Measurements from ENCODE around the gene BRD3.

Gene BRD3

GRCh38 chr9:133999851-134000265 is 68.0 kb downstream of the BRD3 start:
- Histone ChIP-seq H3K4me1 (ENCODE audit: control insufficient read depth in 1 of 2, insufficient read depth in 2 of 2, low read length in 2 of 2) (no peaks in the 10 kb centered on the region), H3K27me3 (ENCODE audit: low read depth, low read length) (no peaks in the 10 kb centered on the region), H3K9me3 (ENCODE audit: control insufficient read depth in 1 of 2, low read length in 2 of 2) (no peaks in the 10 kb centered on the region), H3K36me3 (ENCODE audit: control insufficient read depth in 1 of 2, insufficient read depth in 2 of 2, low read length in 2 of 2) (no peaks in the 10 kb centered on the region), H3K27ac (ENCODE audit: low read length) (no peak overlapping the region), H3K4me3 (ENCODE audit: low read depth in 1 of 2, low read length in 2 of 2) (no peak overlapping the region)

DNA sequence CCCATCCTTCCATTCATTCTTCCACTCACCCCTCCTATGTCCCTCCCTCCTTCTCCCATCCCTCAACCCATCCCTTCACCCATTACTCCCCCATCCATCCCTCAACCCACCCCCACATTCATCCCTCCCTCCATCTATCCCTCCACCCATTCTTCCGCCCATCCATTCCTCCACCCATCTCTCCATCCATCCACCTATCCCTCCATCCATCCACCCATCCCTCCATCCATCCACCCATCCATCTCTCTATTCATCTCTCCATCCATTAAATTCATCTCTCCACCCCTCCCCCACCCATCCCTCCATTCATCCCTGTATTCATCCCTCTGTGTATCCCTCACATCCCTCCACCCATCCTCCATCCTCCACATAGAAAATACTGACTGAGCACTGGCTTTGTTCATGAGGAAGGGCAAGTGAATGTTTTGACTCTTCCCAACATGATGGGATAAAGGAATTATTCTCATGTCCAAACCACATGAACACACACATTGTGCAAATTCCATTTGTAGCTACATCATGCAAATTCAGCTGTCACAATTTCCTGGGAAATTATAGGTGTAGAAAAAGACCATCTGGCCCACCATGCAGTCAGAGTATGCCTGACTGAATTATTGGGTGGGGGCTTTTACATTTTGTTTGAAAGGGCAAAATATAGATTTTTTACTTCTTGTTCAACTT is 68.8 kb downstream of the BRD3 start:
- H3K4me1 ChIP-seq (ENCODE audit: control insufficient read depth in 1 of 2, insufficient read depth in 2 of 2, low read length in 2 of 2): peaks cover 1 to 3% of the 10 kb centered on the region in 2 donors

GRCh38 chr9:133997584-133997983 is 70.2 kb downstream of the BRD3 start:
- Histone ChIP-seq H3K36me3 (ENCODE audit: control insufficient read depth in 1 of 2, insufficient read depth in 2 of 2, low read length in 2 of 2) (peaks cover 0 to 5% of the 10 kb centered on the region in 2 donors), H3K27me3 (ENCODE audit: low read depth, low read length) (no peaks in the 10 kb centered on the region), H3K4me1 (ENCODE audit: control insufficient read depth in 1 of 2, insufficient read depth in 2 of 2, low read length in 2 of 2) (peaks cover 7 to 14% of the 10 kb centered on the region in 2 donors), H3K9me3 (ENCODE audit: control insufficient read depth in 1 of 2, low read length in 2 of 2) (no peaks in the 10 kb centered on the region), H3K4me3 (ENCODE audit: low read depth in 1 of 2, low read length in 2 of 2) (no peak overlapping the region), H3K27ac (ENCODE audit: low read length) (no peak overlapping the region)

More for the DNA sequence above, 68.8 kb downstream of the BRD3 start:
- H3K36me3 ChIP-seq (ENCODE audit: control insufficient read depth in 1 of 2, insufficient read depth in 2 of 2, low read length in 2 of 2): no peaks in the 10 kb centered on the region
- no peak overlapping the region for H3K27ac ChIP-seq (ENCODE audit: low read length)
- no peaks in the 10 kb centered on the region for H3K9me3 ChIP-seq (ENCODE audit: control insufficient read depth in 1 of 2, low read length in 2 of 2)
- no peak overlapping the region for H3K4me3 ChIP-seq (ENCODE audit: low read depth in 1 of 2, low read length in 2 of 2)
- no peaks in the 10 kb centered on the region for H3K27me3 ChIP-seq (ENCODE audit: low read depth, low read length)

- H3K27me3 ChIP-seq (ENCODE audit: low read depth, low read length): no peaks in the 10 kb centered on the region
- H3K9me3 ChIP-seq (ENCODE audit: control insufficient read depth in 1 of 2, low read length in 2 of 2): no peaks in the 10 kb centered on the region
- H3K4me3 ChIP-seq (ENCODE audit: low read depth in 1 of 2, low read length in 2 of 2): no peak overlapping the region
- no peak overlapping the region for H3K27ac ChIP-seq (ENCODE audit: low read length)
- H3K36me3 ChIP-seq (ENCODE audit: control insufficient read depth in 1 of 2, insufficient read depth in 2 of 2, low read length in 2 of 2): peaks cover 0 to 5% of the 10 kb centered on the region in 2 donors
- peaks cover 7 to 14% of the 10 kb centered on the region in 2 donors for H3K4me1 ChIP-seq (ENCODE audit: control insufficient read depth in 1 of 2, insufficient read depth in 2 of 2, low read length in 2 of 2)
Measured at GRCh38 chr9:133996531-133997520, 71.0 kb downstream of the BRD3 start.

- H3K4me3 ChIP-seq (ENCODE audit: low read depth in 1 of 2, low read length in 2 of 2): no peak overlapping the region
- peaks cover 0 to 5% of the 10 kb centered on the region in 2 donors for H3K36me3 ChIP-seq (ENCODE audit: control insufficient read depth in 1 of 2, insufficient read depth in 2 of 2, low read length in 2 of 2)
- H3K4me1 ChIP-seq (ENCODE audit: control insufficient read depth in 1 of 2, insufficient read depth in 2 of 2, low read length in 2 of 2): peaks cover 7 to 24% of the 10 kb centered on the region in 2 donors
- no peak overlapping the region for H3K27ac ChIP-seq (ENCODE audit: low read length)
- H3K27me3 ChIP-seq (ENCODE audit: low read depth, low read length): no peaks in the 10 kb centered on the region
- H3K9me3 ChIP-seq (ENCODE audit: control insufficient read depth in 1 of 2, low read length in 2 of 2): no peaks in the 10 kb centered on the region
Measured at GRCh38 chr9:133995012-133995896, 72.6 kb downstream of the BRD3 start.

DNA sequence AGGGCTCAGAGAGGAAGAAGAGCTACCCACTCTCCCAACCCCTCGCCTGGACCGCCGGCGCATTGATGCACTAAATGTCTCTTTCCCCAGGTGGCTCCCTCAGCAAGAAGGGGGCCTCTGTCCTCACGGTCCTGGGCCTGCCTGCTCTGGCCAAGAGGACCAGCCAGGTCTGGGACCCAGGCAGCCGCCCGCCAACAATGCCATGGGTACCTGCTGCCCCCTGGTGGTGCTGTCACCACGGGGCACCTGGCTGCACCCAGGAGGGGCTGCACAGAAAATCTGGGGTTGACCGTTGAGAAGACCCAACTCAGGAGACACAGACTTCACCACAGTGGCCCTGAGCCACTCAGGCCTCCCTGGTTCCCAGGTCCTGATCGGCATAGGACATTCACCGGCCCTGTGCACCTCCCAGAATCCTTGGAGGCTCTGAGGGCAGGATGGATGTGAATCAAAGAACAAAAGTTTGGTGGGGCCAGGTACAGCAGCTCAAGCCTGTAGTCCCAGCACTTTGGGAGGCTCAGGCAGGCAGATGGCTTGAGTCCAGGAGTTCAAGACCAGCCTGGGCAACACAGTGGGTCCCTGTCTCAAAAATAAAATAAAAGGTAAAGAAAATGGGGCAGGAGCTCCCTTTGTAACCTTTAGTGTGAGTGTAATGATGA is 73.3 kb downstream of the BRD3 start:
- H3K27me3 ChIP-seq (ENCODE audit: low read depth, low read length): no peaks in the 10 kb centered on the region
- no peak overlapping the region for H3K27ac ChIP-seq (ENCODE audit: low read length)
- peaks cover 0 to 5% of the 10 kb centered on the region in 2 donors for H3K36me3 ChIP-seq (ENCODE audit: control insufficient read depth in 1 of 2, insufficient read depth in 2 of 2, low read length in 2 of 2)
- no peak overlapping the region for H3K4me3 ChIP-seq (ENCODE audit: low read depth in 1 of 2, low read length in 2 of 2)
- H3K4me1 ChIP-seq (ENCODE audit: control insufficient read depth in 1 of 2, insufficient read depth in 2 of 2, low read length in 2 of 2): peaks cover 7 to 31% of the 10 kb centered on the region in 2 donors
- H3K9me3 ChIP-seq (ENCODE audit: control insufficient read depth in 1 of 2, low read length in 2 of 2): no peaks in the 10 kb centered on the region

GRCh38 chr9:133993635-133994253 is 74.1 kb downstream of the BRD3 start:
- Histone ChIP-seq H3K9me3 (ENCODE audit: control insufficient read depth in 1 of 2, low read length in 2 of 2) (no peaks in the 10 kb centered on the region), H3K4me1 (ENCODE audit: control insufficient read depth in 1 of 2, insufficient read depth in 2 of 2, low read length in 2 of 2) (peaks cover 7 to 31% of the 10 kb centered on the region in 2 donors), H3K27ac (ENCODE audit: low read length) (no peak overlapping the region), H3K36me3 (ENCODE audit: control insufficient read depth in 1 of 2, insufficient read depth in 2 of 2, low read length in 2 of 2) (peaks cover 0 to 5% of the 10 kb centered on the region in 2 donors), H3K4me3 (ENCODE audit: low read depth in 1 of 2, low read length in 2 of 2) (peak overlapping the region; percentile 67 to 84), H3K27me3 (ENCODE audit: low read depth, low read length) (no peaks in the 10 kb centered on the region)

DNA sequence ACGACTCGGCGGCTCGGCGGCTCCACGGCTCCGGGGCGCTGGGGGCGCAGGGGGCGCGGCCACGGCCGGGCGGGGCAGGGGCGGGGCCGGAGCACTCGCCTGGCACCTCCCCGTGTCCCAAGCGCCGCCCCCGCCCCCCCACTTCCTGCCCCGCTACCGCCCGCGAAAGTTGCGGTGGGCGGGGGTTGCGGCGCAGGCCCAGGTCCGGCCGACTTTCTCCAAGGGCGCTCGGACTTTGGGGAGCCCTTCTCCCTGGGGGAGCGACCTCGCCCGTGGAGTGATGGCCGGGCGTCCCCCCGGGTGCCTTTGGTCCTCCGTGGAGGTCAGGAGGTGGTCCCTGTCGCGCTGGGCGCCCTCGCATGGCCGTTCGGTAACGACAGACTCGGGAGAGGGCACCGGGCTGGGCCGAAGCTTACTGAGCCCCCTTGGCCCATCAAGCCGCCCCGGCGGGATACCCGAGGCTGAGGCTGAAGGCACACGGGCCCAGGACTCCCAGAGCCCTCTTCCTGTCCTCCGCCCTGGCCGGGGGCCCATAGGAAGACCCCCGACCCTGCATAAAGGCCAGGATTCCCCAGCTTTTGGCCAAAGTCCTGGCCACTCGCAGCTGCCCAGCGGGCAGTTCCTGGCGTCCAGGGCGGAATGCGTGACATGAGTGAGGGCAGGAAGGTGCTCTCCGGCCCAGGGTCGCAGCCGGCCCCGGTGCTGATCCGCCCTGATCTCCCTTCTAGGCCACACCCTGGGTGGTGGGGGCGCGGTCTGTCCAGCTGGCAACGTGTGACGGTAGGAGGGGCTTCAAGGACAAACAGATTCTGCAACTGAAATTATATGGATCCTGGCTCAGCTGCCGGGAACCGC is 74.8 kb downstream of the BRD3 start:
- no peaks in the 10 kb centered on the region for H3K27me3 ChIP-seq (ENCODE audit: low read depth, low read length)
- H3K36me3 ChIP-seq (ENCODE audit: control insufficient read depth in 1 of 2, insufficient read depth in 2 of 2, low read length in 2 of 2): peaks cover 0 to 5% of the 10 kb centered on the region in 2 donors
- H3K27ac ChIP-seq (ENCODE audit: low read length): peak overlapping the region; percentile 78
- H3K9me3 ChIP-seq (ENCODE audit: control insufficient read depth in 1 of 2, low read length in 2 of 2): no peaks in the 10 kb centered on the region
- peak overlapping the region; percentile 67 to 84 for H3K4me3 ChIP-seq (ENCODE audit: low read depth in 1 of 2, low read length in 2 of 2)
- peaks cover 7 to 31% of the 10 kb centered on the region in 2 donors for H3K4me1 ChIP-seq (ENCODE audit: control insufficient read depth in 1 of 2, insufficient read depth in 2 of 2, low read length in 2 of 2)

DNA sequence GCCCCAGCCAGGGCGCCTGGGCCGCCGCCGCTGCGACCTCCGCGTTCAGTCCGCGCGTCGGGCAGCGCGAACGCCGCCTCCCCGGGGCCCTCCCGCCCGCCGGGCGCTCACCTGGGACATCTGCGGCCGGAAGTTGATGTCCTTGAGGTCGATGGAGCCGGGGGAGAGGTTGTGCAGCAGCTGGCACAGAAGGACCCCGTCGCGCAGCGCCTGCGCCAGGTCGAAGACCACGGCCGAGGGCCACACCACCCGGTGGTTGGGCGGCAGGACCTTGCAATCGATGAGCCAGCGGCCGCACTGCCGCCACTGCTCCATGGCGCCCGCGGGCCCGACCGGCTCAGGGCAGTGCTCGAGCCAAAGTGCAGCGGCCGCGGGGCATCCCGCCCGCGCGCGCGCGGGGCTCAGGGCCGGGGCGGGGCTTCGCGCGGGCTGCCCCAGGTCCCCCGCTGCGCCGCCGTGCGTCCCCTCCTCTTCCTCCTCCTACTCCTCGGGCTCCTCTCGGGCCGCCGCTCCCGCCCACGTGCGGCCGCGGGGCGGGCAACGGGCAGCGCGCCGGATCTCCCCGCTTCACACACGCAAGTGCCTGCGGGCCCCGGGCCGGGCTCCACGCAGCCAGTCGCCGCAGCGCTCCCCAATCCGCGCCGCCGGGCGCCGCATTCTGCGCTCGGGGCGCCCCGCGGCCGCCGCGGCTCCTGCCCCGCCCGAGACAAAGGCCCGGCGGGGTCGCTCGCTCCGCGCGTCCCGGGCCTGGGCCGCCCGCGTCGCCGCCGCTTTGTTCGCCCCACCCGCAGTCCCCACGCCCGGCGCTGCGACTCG is 75.7 kb downstream of the BRD3 start, which contains the start of gene VAV2:
TSS of gene VAV2 (minus strand) at position 361 of the 816 bp plus-strand sequence. CDS start at position 315, 46 bp downstream.
- Histone ChIP-seq H3K9me3 (ENCODE audit: control insufficient read depth in 1 of 2, low read length in 2 of 2) (no peaks in the 10 kb centered on the region), H3K4me3 (ENCODE audit: low read depth in 1 of 2, low read length in 2 of 2) (peak within 1 kb of the TSS; percentile 67 to 84), H3K27me3 (ENCODE audit: low read depth, low read length) (no peaks in the 10 kb centered on the region), H3K27ac (ENCODE audit: low read length) (peak within 1 kb of the TSS; percentile 78), H3K4me1 (ENCODE audit: control insufficient read depth in 1 of 2, insufficient read depth in 2 of 2, low read length in 2 of 2) (peaks cover 7 to 31% of the 10 kb centered on the region in 2 donors), H3K36me3 (ENCODE audit: control insufficient read depth in 1 of 2, insufficient read depth in 2 of 2, low read length in 2 of 2) (peaks cover 0 to 5% of the 10 kb centered on the region in 2 donors)

Measured in muscle layer of duodenum (tissue), 2 donors.